HG03457 (cell line): ENCODE measurements around the gene SBF2.

Experiments used
- ATAC-seq: cut with Tn5 transposase; IDR thresholded peaks from one replicate; pipeline ENCODE4 v1.9.1; 2021; ENCODE audit warnings: moderate number of reproducible peaks; ENCODE audit not compliant: unreplicated experiment

Gene SBF2

GRCh38 chr11:9861860-9862725 is 431.9 kb downstream of the SBF2 start:
- peak; percentile 91 for ATAC-seq

GRCh38 chr11:9859554-9860305 is 434.3 kb downstream of the SBF2 start:
- ATAC-seq = no peak

- ATAC-seq = no peak
Measured at GRCh38 chr11:9858822-9859221, 435.2 kb downstream of the SBF2 start.

GRCh38 chr11:9858218-9858617 is 435.8 kb downstream of the SBF2 start:
- ATAC-seq = no peak

- no peak for ATAC-seq
Measured at GRCh38 chr11:9855579-9856287, 438.3 kb downstream of the SBF2 start.

- no peak for ATAC-seq
Measured at GRCh38 chr11:9853929-9854552, 440.0 kb downstream of the SBF2 start.

GRCh38 chr11:9852465-9852864 is 441.6 kb downstream of the SBF2 start:
- no peak for ATAC-seq

GRCh38 chr11:9851366-9851765 is 442.7 kb downstream of the SBF2 start:
- no peak for ATAC-seq

- ATAC-seq = no peak
Measured at GRCh38 chr11:9850224-9850895, 443.7 kb downstream of the SBF2 start.

- no peak for ATAC-seq
Measured at GRCh38 chr11:9849389-9849788, 444.6 kb downstream of the SBF2 start.

GRCh38 chr11:9847636-9848035 is 446.4 kb downstream of the SBF2 start:
- no peak for ATAC-seq

- ATAC-seq = no peak
Measured at GRCh38 chr11:9842923-9843322, 451.1 kb downstream of the SBF2 start.

- no peak for ATAC-seq
Measured at GRCh38 chr11:9840460-9841004, 453.5 kb downstream of the SBF2 start.

- peak; percentile 46 for ATAC-seq
Measured at GRCh38 chr11:9839550-9839949, 454.5 kb downstream of the SBF2 start.

- no peak for ATAC-seq
Measured at GRCh38 chr11:9838961-9839360, 455.1 kb downstream of the SBF2 start.

GRCh38 chr11:9838229-9838628 is 455.8 kb downstream of the SBF2 start:
- no peak for ATAC-seq

- ATAC-seq = no peak
Measured at GRCh38 chr11:9834291-9834690, 459.7 kb downstream of the SBF2 start.

- no peak for ATAC-seq
Measured at GRCh38 chr11:9831122-9831521, 462.9 kb downstream of the SBF2 start.

- ATAC-seq = no peak
Measured at GRCh38 chr11:9827708-9828107, 466.3 kb downstream of the SBF2 start.

GRCh38 chr11:9826390-9826789 is 467.6 kb downstream of the SBF2 start:
- no peak for ATAC-seq
